H7 (cell line): Measurements from ENCODE around the gene S100A14. TPM values are rescaled to one million over a fixed set of nuclear protein-coding genes. Genes with fewer than 3 reads are reported as not detected.

Experiments
- DNase-seq: peaks from one replicate; pipeline ENCODE4 v3.0.0; 2012
- H3K27me3 ChIP-seq: 2 replicates; pipeline ENCODE4 v1.6.0; 2011; ENCODE audit warnings: mild to moderate bottlenecking, low read length; ENCODE audit not compliant: control insufficient read depth, insufficient read depth
- H3K36me3 ChIP-seq: replicated peaks from 2 replicates; pipeline ENCODE4 v1.5.1; 2011; ENCODE audit warnings: low read length; ENCODE audit not compliant: control insufficient read depth, insufficient read depth
- H3K4me3 ChIP-seq: 2 replicates; pipeline ENCODE4 v1.5.1; 2011; ENCODE audit warnings: low read depth, mild to moderate bottlenecking, control low read depth, low read length, moderate library complexity; ENCODE audit not compliant: insufficient read depth
- total RNA-seq: library from RNA; depleted of rRNA; stranded (reverse); fragments of >200 nt; shearing (Covaris generic); gene quantifications from 2 replicates; pipeline ENCODE4 v1.2.3, GENCODE V29; 2014; rRNA removed

Gene S100A14
- 1.8 and 2.0 TPM in 2 replicates for total RNA-seq

DNA sequence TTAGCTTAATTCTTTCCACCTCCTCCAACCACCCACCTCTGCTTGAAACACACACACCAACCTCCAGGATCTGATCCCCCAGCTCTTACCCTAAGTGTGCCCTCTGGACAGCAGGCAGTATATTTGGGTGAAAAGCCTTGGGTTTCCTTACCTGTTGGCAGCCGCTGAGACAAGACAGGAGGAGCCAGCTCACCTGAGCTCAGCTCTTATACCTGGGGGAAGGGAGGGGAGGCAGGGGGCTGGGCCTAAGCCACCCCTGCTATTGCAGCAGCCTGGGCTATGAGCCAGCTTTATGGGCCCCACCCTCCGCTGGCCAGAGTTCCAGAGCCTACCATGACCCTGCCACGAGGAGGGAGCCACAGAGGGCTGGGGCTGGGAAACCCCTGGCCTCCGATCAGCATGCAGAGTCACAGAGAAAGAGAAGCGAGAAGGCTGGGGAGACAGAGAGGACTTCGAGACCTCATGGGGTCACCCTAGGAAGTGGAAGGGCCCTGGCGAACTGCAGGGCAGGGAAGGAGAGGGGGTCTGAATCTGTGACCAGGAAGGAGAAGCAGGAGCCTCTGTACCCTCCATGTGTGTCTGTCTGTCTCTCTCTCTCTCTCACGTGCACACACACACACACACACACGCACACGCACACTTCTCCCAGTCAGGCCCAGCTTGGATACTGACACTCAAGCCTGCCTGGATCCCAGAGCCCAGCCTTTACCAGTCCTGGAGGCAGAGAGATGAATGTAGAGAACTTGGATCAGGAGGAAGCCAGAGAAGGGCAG lies at the start of gene S100A14:
TSS of gene S100A14 (minus strand) at position 182 of the 773 bp plus-strand sequence. CDS start 467 bp downstream, outside the sequence.
- DNase-seq: peak; percentile 66
- Histone ChIP-seq H3K36me3 (peaks cover 1% of the 10 kb centered on the region; the same call in 1 of the 2 replicates), H3K27me3 (no peaks in the 10 kb centered on the region; the same call in 1 of the 2 replicates), H3K4me3 (no peak within 1 kb of the TSS)

DNA sequence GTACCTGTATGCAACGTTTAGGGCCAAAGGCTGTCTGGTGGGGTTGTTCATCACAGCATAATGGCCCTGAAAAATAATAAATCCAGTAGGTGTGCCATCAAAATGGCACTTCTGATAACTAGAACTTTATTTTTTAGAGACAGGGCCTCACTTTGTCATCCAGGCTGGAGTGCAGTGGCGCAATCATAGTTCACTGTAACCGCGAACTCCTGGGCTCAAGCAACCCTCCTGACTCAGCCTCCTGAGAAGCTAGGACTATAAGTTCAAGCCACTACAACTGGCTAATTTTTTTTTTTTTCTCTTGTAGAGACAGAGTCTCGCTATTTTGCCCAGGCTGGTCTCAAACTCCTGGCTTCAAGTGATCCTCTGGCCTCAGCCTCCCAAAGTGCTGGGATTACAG lies 47.1 kb upstream of the S100A14 start:
- Histone ChIP-seq H3K27me3 (no peaks in the 10 kb centered on the region), H3K36me3 (peaks cover 61% of the 10 kb centered on the region), H3K4me3 (no peak overlapping the region)
- no peak for DNase-seq

DNA sequence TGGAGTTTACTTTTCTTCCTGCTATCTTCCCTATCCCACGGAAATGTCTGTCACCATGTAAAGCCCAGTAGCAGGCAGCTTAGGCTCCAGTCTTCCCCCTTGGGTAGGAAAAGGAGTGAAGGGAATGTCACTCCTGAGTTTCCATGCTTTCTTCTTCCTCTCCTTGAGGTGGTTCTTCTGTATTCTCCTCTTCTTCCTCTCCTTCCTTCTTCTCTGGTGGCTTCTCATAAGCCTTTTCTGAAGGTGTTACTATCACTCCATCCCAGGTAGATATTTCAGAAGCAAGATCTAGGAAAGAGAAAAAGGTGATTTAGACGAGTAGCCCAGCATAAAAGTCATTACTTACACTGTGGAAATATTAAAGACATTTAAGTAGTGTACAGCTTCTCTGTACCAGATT lies 46.1 kb upstream of the S100A14 start:
- Histone ChIP-seq H3K36me3 (peaks cover 55% of the 10 kb centered on the region), H3K4me3 (no peak overlapping the region), H3K27me3 (no peaks in the 10 kb centered on the region)
- no peak for DNase-seq

DNA sequence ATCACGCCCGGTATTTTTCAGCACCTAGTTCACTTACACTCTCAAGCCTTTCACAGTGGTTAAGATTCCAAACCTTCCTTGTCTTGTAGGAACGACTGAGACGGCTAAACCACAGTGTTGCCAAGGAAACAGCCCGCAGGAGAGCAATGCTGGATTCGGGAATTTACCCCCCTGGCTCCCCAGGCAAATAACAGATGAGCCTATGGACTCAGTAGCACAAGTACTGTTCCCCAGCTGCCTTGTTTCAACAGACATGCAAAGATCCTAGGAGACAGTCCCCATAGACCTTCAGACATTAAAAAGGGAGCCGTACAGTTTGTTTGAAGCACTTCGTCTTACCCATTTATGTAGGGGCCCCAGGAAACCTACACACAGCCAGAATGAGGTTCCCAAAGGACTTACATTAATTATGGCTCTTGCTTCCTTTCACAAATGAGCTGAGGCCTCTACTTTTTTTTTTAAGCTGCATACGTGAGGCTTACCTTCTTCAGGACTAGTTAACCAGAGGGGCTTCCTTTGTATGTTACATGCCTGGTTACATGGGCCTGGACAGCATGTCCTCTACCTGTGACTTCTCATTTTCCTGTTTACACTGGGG lies 45.1 kb upstream of the S100A14 start:
- peaks cover 45% of the 10 kb centered on the region for H3K36me3 ChIP-seq
- H3K27me3 ChIP-seq: no peaks in the 10 kb centered on the region
- DNase-seq: no peak
- no peak overlapping the region for H3K4me3 ChIP-seq

DNA sequence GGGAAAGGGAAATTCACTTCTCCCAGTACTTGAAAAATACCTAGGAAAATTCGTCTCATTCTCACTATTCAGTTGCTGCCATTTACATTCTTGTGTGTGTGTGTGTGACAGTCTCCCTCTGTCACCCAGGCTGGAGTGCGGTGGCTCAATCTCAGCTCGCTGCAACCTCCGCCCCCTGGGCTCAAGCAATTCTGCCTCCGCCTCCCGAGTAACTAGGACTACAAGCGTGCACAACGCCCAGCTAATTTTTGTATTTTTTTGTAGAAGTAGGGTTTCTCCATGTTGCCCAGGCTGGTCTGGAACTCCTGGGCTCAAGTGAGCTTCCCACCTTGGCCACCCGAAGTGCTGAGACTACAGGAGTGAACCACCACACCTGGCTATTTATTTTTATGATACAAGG lies 43.5 kb upstream of the S100A14 start:
- DNase-seq: no peak
- H3K27me3 ChIP-seq: no peaks in the 10 kb centered on the region
- peaks cover 30% of the 10 kb centered on the region for H3K36me3 ChIP-seq
- no peak overlapping the region for H3K4me3 ChIP-seq

DNA sequence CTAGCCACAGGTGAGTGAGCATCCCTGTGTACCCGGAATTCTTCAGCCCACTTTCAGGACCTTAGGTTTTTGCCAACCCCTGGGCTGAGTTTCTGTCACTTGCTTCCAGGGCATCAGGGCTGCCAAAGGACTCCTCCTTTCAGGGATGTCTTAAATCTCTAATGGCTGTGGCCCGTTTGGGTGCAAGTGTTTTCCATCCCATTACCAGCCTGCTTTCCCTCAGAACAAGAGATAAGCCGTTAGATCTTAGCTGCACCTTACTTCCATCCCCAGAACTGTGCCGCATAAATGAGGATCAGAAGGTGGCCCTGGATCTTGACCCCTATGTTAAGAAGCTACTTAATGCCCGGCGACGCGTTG lies 43.0 kb upstream of the S100A14 start:
- no peak for DNase-seq
- peaks cover 26% of the 10 kb centered on the region for H3K36me3 ChIP-seq
- no peaks in the 10 kb centered on the region for H3K27me3 ChIP-seq
- H3K4me3 ChIP-seq: peak overlapping the region; percentile 91

DNA sequence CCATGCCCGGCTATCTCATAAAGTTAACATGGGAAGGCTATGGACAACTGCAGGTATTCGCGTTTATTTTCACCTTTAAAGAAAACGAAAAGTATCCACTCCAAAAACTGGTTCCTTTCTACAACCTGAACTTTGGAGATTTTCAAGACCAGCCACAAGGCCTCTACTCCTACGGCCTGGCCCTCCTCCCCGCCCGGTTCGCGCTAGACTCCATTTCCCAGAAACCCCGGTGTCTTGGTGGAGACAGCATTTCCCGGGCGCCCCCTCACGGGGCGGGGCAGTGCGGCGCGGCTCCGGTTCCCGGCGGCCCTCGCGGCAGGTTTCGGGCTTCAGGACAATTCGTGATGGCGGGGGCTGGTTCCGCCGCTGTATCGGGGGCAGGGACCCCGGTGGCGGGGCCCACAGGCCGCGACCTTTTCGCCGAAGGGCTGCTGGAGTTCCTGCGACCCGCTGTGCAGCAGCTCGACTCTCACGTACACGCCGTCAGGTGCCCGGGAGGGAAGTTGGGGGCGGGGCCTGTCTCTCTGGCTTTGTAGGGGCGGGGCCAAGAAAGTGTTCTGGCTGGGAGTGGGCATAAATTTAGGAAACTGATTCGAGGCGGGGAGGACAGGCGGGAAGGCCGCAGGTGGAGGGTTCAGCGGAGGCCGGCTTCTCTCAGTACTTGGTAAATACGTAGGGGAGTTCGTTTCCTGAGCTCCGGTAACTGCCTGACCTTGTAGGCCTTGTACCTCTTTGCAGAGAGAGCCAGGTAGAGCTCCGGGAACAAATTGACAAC lies 42.5 kb upstream of the S100A14 start, which contains the start of gene SNAPIN:
TSS of gene SNAPIN (plus strand) at position 304 of the 775 bp plus-strand sequence. CDS start at position 345, 41 bp downstream.
- peak; percentile 96 for DNase-seq
- no peaks in the 10 kb centered on the region for H3K27me3 ChIP-seq
- peak within 1 kb of the TSS; percentile 91 for H3K4me3 ChIP-seq
- H3K36me3 ChIP-seq: peaks cover 22% of the 10 kb centered on the region

DNA sequence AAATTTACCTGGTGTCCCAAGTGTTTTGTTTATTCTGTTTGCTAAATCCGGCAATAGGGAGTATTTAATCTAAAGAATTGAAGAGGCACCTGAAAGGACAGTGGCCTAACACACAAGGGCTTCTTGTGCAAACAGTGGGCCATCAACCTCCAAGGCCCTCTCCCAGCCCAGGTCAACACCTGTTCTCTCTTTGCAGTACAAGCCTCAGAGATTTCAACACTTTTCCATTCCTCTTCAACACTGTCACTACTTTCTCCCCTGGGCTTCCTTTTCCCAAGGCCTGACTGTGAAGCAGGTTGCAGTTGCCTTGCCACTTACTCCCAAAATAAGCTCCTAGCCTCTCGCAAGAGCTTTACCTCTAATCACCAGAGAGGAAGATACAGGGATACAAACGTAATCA lies 39.2 kb upstream of the S100A14 start:
- H3K36me3 ChIP-seq: no peaks in the 10 kb centered on the region
- H3K27me3 ChIP-seq: no peaks in the 10 kb centered on the region
- DNase-seq: no peak
- H3K4me3 ChIP-seq: no peak overlapping the region

DNA sequence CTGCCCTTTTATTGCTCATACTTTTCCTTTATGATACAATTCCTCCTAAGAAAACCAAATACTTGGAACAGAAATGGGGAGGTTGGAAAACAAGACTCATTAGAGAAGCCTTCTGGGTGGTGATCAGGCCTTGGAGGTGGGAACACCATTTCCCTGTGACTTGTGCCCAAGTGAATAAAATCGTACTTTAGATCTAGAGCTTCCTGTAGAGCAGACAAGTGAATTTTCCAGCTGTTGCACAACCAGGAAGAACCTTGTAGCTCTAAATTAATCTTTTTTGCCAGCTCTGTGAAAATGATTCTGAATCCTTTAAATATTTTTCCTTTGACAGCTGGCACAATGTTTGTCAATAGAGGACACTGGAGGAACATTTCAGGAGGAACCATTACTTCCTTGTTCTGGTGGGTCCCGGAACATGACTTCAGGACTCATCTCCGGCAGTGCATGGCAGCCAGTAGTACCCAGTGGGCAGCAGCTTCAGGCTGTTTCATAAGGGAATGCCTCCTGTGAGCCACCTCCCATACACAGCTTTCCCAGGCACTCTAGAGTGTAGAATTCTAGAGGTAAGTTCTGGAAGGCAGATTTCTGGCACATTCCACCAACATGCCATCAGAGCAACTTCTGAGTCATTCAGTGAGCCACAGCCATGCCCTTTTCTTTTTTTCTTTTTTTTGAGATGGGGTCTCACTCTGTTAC lies 36.8 kb upstream of the S100A14 start:
- DNase-seq: no peak
- H3K27me3 ChIP-seq: no peaks in the 10 kb centered on the region
- H3K4me3 ChIP-seq: no peak overlapping the region
- H3K36me3 ChIP-seq: no peaks in the 10 kb centered on the region

DNA sequence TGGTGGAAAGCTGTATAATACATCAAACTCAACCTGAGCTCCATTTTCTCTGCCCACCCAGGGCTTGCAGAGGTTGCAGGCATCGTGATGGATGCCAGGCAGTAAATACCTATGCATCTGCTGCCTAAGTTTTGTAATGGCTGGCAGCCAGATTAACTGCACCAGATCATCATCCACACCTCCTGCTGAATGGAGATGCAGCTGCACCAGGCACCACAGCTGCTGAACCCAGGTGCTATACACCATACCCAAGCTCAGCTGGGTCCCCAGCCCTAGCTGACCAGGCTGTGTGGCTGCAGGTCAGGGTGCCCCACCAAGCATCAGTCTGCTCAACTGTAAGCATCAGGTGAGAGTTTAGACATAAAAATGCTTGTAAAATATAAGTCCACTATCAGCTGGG lies 35.6 kb upstream of the S100A14 start:
- H3K27me3 ChIP-seq: no peaks in the 10 kb centered on the region
- H3K36me3 ChIP-seq: no peaks in the 10 kb centered on the region
- no peak for DNase-seq
- no peak overlapping the region for H3K4me3 ChIP-seq

DNA sequence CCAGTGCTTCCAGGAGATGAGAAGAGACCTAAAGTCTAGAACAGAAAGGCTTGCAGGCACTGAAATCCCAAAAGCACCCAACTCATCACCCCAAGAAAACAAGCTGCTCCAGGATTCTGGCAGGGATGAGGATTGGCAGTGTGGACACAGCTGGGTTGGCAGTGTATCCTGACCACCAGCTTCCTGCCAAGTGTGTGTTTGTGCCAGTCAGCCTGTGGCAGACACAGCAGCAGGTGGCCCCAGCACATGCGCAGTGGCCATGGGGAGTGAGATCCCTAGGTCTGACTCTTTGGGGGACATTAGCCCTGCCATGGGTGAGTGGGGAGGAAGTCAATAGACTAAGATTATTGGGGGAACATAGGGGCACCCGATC lies 33.7 kb upstream of the S100A14 start:
- Histone ChIP-seq H3K4me3 (no peak overlapping the region), H3K36me3 (peaks cover 8% of the 10 kb centered on the region), H3K27me3 (no peaks in the 10 kb centered on the region)
- no peak for DNase-seq

DNA sequence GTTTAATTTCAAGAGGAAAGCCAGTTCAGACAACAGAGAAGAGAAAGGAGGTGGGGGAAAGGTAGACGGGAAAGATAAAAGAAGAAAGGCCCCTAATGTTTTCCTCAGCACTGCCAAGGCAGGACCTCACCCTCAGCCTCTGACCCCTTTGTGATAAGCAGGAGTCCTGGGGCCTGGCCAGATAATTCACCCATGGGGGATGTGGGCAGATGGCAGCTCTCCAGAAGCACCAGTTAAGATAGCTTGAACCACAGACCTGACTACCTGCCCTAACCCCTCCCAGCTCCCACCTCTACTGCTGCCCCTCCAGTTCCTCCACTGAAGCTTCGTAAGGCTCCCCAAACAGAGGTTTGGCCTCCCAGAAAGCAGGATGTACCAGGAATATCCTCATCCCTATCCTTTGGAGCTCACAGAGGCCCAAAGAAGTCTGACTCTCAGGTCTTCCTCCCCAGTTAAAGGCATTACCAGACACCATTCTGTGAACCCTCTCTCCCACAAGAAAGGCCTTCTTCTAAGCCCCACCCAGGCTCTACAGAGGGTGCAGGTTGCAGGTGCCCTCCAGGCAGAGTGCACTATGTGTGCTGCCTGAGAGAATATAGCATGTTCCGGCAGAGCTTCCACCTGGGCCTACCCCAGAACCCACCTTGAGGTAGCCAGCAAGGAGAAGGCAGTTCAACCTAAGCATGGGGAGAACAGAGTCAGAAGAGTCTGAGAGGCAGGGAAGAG lies 33.2 kb upstream of the S100A14 start:
- DNase-seq: no peak
- Histone ChIP-seq H3K4me3 (no peak overlapping the region), H3K27me3 (no peaks in the 10 kb centered on the region), H3K36me3 (peaks cover 11% of the 10 kb centered on the region)

DNA sequence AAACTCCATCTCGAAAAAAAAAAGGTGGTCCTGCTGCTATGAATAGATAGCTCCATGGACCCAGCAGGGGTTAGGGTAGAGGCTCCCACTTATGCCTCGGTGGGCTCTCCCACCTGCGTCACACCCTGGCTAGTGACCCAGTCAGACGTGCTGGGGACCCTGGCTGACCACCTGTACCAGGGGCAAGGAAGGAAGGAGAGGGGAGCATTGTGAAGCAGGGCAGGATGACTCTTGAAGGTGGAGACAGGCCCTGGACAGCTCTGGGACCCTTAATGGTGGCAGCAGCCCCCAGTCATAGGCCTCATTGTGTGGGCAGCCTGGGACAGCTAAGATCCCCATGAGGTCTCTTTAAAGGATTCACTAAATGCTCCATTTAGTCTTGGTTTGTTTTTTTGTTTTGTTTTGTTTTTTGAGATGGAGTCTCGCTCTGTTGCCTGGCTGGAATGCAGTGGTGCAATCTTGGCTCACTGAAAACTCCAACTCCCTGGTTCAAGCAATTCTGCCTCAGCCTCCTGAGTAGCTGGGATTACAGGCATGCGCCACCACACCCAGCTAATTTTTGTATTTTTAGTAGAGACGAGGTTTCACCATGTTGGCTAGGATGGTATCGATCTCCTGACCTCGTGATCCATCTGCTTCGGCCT lies 32.0 kb upstream of the S100A14 start:
- Histone ChIP-seq H3K36me3 (peaks cover 19% of the 10 kb centered on the region), H3K27me3 (no peaks in the 10 kb centered on the region), H3K4me3 (no peak overlapping the region)
- DNase-seq: no peak
